Measurements from ENCODE around the gene NADK.

Gene NADK

DNA sequence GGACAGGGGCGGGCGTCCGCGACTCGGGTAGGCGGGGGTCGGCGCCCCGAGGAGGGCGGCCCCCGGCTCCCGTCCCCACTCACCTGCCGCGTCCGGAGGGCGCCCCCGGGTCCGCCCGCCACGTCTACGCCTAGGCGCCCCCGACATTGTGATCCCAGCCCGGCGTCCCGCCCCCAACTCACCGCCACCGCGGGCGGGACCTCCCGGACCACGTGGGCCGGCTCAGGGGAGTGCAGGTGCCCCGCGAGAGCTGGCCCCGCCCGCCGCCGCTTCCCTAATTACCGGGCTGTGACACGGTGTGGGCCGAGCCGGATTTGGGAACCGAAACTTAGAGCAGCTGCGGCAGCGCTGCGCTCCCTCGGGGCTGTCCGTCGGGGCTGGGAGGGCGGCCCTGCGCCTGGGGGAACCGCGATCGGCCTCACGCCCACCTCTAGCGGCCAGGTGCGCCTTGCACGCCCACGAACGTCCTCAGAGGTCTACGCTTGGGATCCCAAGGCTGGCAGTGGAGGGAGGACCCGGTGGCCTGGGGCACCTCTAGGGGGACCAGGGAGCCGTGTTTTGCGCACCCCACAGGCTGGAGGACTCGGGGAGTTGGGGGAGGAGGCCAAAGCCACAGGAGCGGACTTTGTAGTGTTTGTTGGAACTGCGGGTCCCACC, 521 bp upstream of the NADK start:
- peak overlapping the region; percentile 82 for H3K4me3 ChIP-seq (ENCODE audit: low read depth, low read length)
- ChIA-PET CTCF (interaction anchor here (0.9 to 2.1 kb wide), 3 partner anchors 14 to 130 kb away, joined by 3 to 12 read pairs (median 3); no protein-coding TSS in a partner anchor), POLR2A (no interaction called here)
- no peak for DNase-seq (ENCODE audit: low read depth, low spot score)
- TF ChIP-seq, protein P1, sequence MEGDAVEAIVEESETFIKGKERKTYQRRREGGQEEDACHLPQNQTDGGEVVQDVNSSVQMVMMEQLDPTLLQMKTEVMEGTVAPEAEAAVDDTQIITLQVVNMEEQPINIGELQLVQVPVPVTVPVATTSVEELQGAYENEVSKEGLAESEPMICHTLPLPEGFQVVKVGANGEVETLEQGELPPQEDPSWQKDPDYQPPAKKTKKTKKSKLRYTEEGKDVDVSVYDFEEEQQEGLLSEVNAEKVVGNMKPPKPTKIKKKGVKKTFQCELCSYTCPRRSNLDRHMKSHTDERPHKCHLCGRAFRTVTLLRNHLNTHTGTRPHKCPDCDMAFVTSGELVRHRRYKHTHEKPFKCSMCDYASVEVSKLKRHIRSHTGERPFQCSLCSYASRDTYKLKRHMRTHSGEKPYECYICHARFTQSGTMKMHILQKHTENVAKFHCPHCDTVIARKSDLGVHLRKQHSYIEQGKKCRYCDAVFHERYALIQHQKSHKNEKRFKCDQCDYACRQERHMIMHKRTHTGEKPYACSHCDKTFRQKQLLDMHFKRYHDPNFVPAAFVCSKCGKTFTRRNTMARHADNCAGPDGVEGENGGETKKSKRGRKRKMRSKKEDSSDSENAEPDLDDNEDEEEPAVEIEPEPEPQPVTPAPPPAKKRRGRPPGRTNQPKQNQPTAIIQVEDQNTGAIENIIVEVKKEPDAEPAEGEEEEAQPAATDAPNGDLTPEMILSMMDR (IDR thresholded peaks at IDR 0.05; ENCODE audit: insufficient read depth, low read length, missing control alignments) = no peak

DNA sequence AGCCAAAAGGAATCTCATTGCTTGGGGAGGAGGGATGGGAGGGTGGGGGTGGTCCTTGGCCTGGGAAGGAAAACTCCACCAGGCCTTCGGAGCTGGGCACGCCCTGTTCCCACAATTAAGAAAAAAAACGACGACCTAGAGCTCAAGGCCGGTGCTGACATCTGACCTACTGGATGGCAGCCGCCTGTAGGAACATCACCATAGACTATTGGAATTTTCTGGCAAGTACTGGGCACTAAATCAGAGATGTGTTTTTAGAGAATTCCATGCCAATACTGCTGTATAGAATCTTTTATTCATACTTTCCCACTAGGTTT, 729 bp downstream of the NADK start:
- peak overlapping the region; percentile 82 for H3K4me3 ChIP-seq (ENCODE audit: low read depth, low read length)
- ChIA-PET POLR2A (no interaction called here), CTCF (interaction anchor here (1.1 to 2.4 kb wide), 5 partner anchors 11 to 132 kb away, joined by 3 to 18 read pairs (median 4); no protein-coding TSS in a partner anchor)
- TF ChIP-seq, protein P1 (IDR thresholded peaks at IDR 0.05; ENCODE audit: insufficient read depth, low read length, missing control alignments) = no peak
- DNase-seq (ENCODE audit: low read depth, low spot score) = no peak

DNA sequence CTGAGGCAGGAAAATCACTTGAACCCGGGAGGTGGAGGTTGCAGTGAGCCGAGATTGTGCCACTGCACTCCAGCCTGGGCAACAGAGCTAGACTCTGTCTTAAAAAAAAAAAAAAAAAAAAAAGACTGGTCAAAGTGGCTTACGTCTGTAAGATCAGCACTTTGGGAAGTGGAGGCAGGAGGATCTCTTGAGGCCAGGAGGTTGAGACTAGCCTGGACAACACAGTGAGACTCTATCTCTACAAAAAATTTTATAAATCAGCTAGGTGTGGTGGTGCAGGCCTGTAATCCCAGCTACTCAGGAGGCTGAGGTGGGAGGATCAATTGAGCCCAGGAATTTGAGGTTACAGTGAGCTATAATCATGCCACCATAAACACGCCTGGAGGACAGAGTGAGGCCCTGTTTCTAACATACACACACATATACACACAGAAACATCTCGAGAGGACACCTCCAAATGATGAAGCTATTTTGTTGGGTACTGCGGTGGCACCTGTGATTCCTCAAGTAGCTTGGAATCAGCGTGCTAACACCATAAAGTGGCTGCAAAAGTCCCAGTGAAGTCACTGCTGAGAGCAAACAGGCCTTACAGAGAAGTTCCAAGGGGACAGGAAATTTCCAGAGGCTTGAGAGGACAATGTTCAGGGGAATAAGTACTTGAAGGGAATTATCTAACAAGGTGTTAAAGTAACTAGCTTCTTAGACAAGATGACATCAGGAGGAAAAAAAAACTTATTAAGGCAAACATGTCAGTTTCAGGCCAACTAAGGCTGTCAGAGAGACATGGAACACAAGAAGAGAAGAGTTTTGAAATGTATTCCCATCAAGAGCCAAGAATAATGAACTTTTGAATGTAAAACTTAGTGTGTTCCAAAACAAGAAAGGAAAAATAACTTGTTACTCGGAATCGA, 1.3 kb downstream of the NADK start:
- CTCF ChIA-PET = interaction anchor here (1.1 to 2.4 kb wide), 6 partner anchors 11 to 132 kb away, joined by 3 to 18 read pairs (median 4); no protein-coding TSS in a partner anchor
- POLR2A ChIA-PET = interaction anchor here (0.6 kb wide), 1 partner anchor 117 kb away, joined by 3 read pairs; no protein-coding TSS in a partner anchor
- peak overlapping the region; percentile 82 for H3K4me3 ChIP-seq (ENCODE audit: low read depth, low read length)
- TF ChIP-seq, protein P1 (IDR thresholded peaks at IDR 0.05; ENCODE audit: insufficient read depth, low read length, missing control alignments) = no peak
- DNase-seq (ENCODE audit: low read depth, low spot score) = no peak

DNA sequence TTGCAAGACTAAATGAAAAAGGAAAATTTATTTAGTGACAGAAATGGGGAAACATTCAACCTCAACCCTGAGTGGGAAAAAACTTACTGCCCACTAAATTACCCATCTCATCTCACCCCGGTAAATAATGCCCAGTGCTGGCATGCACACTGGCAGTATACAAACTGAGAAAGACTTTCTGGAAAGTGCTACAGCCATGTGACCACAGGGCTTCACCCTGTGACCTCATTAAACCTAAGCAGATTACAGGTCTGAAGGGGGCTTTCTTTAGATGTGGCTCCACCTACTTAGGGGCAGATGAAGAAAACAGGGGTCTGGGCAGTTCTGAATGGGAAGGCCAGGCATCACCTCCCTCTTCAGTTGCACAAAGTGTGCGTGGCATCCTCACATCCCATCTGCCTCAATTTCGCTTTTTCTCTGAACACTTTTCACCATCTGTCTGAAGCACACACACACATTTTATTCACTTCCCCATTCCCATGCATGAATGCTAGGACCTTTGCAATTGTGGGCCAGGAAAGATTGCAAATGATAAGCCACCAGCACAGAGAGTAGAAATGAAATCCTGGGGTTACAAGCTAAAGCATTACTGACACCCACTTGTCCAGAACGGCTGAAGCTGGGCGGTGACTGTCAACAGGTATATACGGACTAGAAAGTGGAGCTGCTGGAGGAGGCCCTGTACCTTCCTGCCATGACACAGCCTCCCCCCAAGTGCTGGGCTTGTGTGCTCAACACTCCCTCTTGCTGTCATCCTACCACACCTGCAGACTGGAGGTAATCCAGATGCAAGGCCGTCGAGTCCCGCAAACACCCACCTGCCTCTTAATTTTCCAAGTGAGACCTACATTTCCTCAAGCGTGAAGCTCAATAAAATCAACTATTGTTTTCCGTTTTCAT, 2.7 kb downstream of the NADK start:
- POLR2A ChIA-PET = no interaction called here
- no peak for DNase-seq (ENCODE audit: low read depth, low spot score)
- CTCF ChIA-PET = interaction anchor here (1.3 to 2.4 kb wide), 4 partner anchors 125 to 134 kb away, joined by 3 to 18 read pairs (median 6); no protein-coding TSS in a partner anchor
- TF ChIP-seq, protein P1 (IDR thresholded peaks at IDR 0.05; ENCODE audit: insufficient read depth, low read length, missing control alignments) = no peak
- H3K4me3 ChIP-seq (ENCODE audit: low read depth, low read length) = no peak overlapping the region

DNA sequence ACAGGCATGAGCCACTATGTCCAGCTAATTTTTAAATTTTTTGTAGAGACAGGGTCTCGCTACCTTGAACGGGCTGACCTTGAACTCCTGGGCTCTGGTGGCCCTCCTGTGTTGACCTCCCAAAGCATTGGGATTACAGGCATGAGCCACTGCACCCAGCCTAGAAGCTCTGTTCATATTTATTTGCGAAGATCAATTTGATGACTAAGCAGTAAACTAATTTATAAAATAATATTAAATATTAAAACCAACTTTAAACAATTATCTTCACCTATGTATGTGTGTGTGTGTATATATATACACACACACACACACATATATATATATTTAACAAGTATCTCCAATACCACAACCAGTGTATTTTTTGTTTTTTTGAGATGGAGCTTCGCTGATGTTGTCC, 4.4 kb downstream of the NADK start:
- no peak for DNase-seq (ENCODE audit: low read depth, low spot score)
- ChIA-PET CTCF (interaction anchor here (1.1 to 1.3 kb wide), 2 partner anchors 15 to 132 kb away, joined by 3 read pairs; no protein-coding TSS in a partner anchor), POLR2A (interaction anchor here (0.7 kb wide), 1 partner anchor 52 kb away, joined by 3 read pairs; no protein-coding TSS in a partner anchor)
- H3K4me3 ChIP-seq (ENCODE audit: low read depth, low read length) = no peak overlapping the region
- TF ChIP-seq, protein P1 (IDR thresholded peaks at IDR 0.05; ENCODE audit: insufficient read depth, low read length, missing control alignments) = no peak
